Spleen (tissue), 11 donors: ENCODE results near the gene KIZ. TPM values are rescaled to one million over a fixed set of nuclear protein-coding genes. Genes with fewer than 3 reads are reported as not detected.

ENCODE experiments used
- DNase-seq: peaks from one replicate; pipeline ENCODE4 v3.0.0-alpha.2; 2020
- H3K27ac ChIP-seq, 8 donors: fragments of 200-600 bp; sonication (generic) in 7 of 8; 1 replicate in 4 of 8; 2 replicates in 4 of 8; pipeline versions ENCODE4 v1.5.0 to v1.8.0; 2016 to 2021; ENCODE audit warnings: inconsistent platforms in 4 of 8, mild to moderate bottlenecking in 4 of 8, moderate library complexity in 1 of 8
- H3K27me3 ChIP-seq, 7 donors: fragments of 200-600 bp; sonication (generic) in 6 of 7; replicated peaks in 1 of 7; 1 replicate in 4 of 7; 2 replicates in 3 of 7; pipeline versions ENCODE4 v1.5.0 to v1.8.0; 2016 to 2021; ENCODE audit warnings: inconsistent platforms in 3 of 7, mild to moderate bottlenecking in 1 of 7
- H3K36me3 ChIP-seq, 6 donors: fragments of 200-600 bp; sonication (generic) in 5 of 6; 1 replicate in 4 of 6; 2 replicates in 2 of 6; pipeline versions ENCODE4 v1.5.0 to v1.8.0; 2016 to 2021; ENCODE audit warnings: inconsistent platforms in 2 of 6
- H3K4me1 ChIP-seq, 6 donors: fragments of 200-600 bp; sonication (generic) in 5 of 6; 1 replicate in 3 of 6; 2 replicates in 3 of 6; pipeline versions ENCODE4 v1.5.0 to v1.8.0; 2016 to 2021; ENCODE audit warnings: inconsistent platforms in 3 of 6
- H3K4me3 ChIP-seq, 8 donors: fragments of 200-600 bp; sonication (generic) in 7 of 8; 1 replicate in 4 of 8; 2 replicates in 4 of 8; pipeline versions ENCODE4 v1.5.0 to v1.8.0; 2016 to 2021; ENCODE audit warnings: inconsistent platforms in 4 of 8, mild to moderate bottlenecking in 4 of 8, moderate library complexity in 2 of 8
- H3K9me3 ChIP-seq, 8 donors: fragments of 200-600 bp; sonication (generic) in 7 of 8; 1 replicate in 4 of 8; 2 replicates in 4 of 8; pipeline versions ENCODE4 v1.5.0 to v1.8.0; 2016 to 2021; ENCODE audit warnings: inconsistent platforms in 4 of 8
- POLR2A ChIP-seq, 3 donors: fragments of 450-650 bp; IDR thresholded peaks; one replicate each; pipeline ENCODE4 v1.5.1; 2017; ENCODE audit warnings: antibody characterized with exemption in 3 of 3, mild to moderate bottlenecking in 1 of 3
- POLR2AphosphoS5 ChIP-seq, 3 donors: sonication (generic); formaldehyde crosslinking; IDR thresholded peaks; one replicate each; pipeline ENCODE4 v1.5.1; 2017; ENCODE audit warnings: antibody characterized with exemption in 3 of 3
- WGBS, 5 donors: extraction: QIAGEN DNeasy Blood & Tissue Kit in 3 of 5; methylation state at CpG; one replicate each; pipeline versions ENCODE4 v1.1.5 to v1.1.7; 2013 to 2018; 5-methylcytosine and 5-hydroxymethylcytosine counted together
- intact Hi-C: fragments of 100-400 bp; cut with DNase I; formaldehyde crosslinking; loops from one replicate; pipeline ENCODE4 v1.15.0; 2023; ENCODE audit warnings: low total_unique reads
- polyA plus RNA-seq, 3 donors: library from polyadenylated mRNA; stranded (reverse); fragments of 200-250 nt; gene quantifications; one replicate each; pipeline ENCODE4 v1.2.1, GENCODE V29; 2013
- total RNA-seq, 7 donors: library from RNA; depleted of rRNA in 3 of 7; stranded (reverse); fragments of >200 nt in 3 of 7; fragmentation: NEBNext Ultra II Directional in 4 of 7; extraction: Animal tissue kit (Norgen Biotek cat#: 25700) in 4 of 7; gene quantifications; one replicate each; pipeline versions ENCODE4 v1.1.0 to v1.2.1, GENCODE V29; 2016 to 2021
- TF ChIP-seq, protein P1 (sequence below), 11 experiments: fragments of 200-600 bp in 7 of 11; fragments of 450-650 bp in 4 of 11; sonication (generic) in 4 of 11; IDR thresholded peaks in 8 of 11; conservative IDR thresholded peaks in 3 of 11; 1 replicate in 7 of 11; 2 replicates in 4 of 11; pipeline versions ENCODE4 v1.4.0 to v1.8.0; 2016 to 2021; ENCODE audit warnings: antibody characterized with exemption in 11 of 11, inconsistent platforms in 4 of 11, mild to moderate bottlenecking in 1 of 11
- donor health status: healthy with polysubstance abuse.
- donor health status: DM: no; HTN: no; CAD: no; lungs with moderate emphysema.
- donor health status: DM: no; HTN: no; CAD: no.
- donor health status: Bipolar disorder and iron deficiency.
- donor health status: healthy.
- donor health status: DM: no; HTN: no; CAD: no.
- donor health status: DM: yes; HTN: yes; CAD: no.

Gene KIZ
- total and polyA plus RNA-seq, 10 donors, result 9.5 to 57.9 (median 20.2) TPM

DNA sequence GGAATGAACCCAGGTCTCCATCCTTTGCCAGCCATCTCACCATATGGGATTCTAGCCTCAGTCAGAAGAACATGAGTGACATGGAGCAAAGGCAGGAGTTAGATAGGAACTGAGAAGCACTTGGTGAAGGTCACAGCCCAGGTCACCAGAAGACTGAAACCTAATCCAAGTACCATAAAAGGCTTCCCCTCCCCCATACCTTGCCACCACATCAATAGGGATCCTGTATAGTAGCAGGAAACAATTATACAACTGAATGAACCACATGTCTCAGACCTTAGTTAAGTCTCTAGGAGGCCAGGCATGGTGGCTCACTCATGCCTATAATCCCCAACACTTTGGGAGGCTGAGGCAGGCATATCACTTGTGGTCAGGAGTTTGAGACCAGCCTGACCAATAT, 49.6 kb downstream of the KIZ start:
- Histone ChIP-seq H3K36me3 (no peaks in the 10 kb centered on the region), H3K4me3 (no peak overlapping the region), H3K9me3 (peaks cover 0 to 17% (median 12%) of the 10 kb centered on the region in 8 donors), H3K27me3 (no peaks in the 10 kb centered on the region), H3K27ac (peak overlapping the region in 2 of 8 donors; percentile 21 to 31), H3K4me1 (peaks cover 0 to 6% (median 0%) of the 10 kb centered on the region in 6 donors)
- intact Hi-C loops, result no loop called here
- TF ChIP-seq, protein P1, sequence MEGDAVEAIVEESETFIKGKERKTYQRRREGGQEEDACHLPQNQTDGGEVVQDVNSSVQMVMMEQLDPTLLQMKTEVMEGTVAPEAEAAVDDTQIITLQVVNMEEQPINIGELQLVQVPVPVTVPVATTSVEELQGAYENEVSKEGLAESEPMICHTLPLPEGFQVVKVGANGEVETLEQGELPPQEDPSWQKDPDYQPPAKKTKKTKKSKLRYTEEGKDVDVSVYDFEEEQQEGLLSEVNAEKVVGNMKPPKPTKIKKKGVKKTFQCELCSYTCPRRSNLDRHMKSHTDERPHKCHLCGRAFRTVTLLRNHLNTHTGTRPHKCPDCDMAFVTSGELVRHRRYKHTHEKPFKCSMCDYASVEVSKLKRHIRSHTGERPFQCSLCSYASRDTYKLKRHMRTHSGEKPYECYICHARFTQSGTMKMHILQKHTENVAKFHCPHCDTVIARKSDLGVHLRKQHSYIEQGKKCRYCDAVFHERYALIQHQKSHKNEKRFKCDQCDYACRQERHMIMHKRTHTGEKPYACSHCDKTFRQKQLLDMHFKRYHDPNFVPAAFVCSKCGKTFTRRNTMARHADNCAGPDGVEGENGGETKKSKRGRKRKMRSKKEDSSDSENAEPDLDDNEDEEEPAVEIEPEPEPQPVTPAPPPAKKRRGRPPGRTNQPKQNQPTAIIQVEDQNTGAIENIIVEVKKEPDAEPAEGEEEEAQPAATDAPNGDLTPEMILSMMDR (IDR thresholded peaks at IDR 0.05 in 8 of 11, conservative IDR thresholded peaks at IDR 0.05 in 3 of 11), result no peak
- TF ChIP-seq POLR2AphosphoS5 (IDR thresholded peaks at IDR 0.05) (no peak), POLR2A (IDR thresholded peaks at IDR 0.05) (no peak)
- no peak for DNase-seq

DNA sequence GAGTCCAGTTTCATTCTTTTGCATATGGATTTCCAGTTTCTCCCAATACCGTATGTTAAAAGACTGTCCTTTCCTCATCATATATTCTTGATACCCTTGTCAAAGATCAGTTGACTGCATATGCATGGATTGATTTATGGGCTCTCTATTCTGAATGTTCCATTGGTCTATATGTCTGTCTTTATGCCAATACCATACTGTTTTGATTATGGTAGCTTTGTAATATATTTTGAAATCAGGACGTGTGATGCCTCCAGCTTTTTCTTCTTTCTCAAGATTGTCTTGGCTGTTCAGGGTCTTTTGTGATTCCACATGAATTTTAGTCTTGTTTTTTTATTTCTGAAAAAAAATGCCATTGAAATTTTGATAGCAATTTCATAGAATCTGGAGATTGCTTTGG, 51.9 kb downstream of the KIZ start:
- WGBS, 5 donors, result 91 to 100% (median 95%) methylated on average over 2 of the region's 2 CpGs
- TF ChIP-seq POLR2AphosphoS5 (IDR thresholded peaks at IDR 0.05) (no peak), POLR2A (IDR thresholded peaks at IDR 0.05) (no peak)
- no peak for DNase-seq
- H3K27ac ChIP-seq, result no peak overlapping the region
- H3K4me1 ChIP-seq, result peaks cover 0 to 6% (median 0%) of the 10 kb centered on the region in 6 donors
- no peaks in the 10 kb centered on the region for H3K36me3 ChIP-seq
- peaks cover 0 to 17% (median 12%) of the 10 kb centered on the region in 8 donors for H3K9me3 ChIP-seq
- no peaks in the 10 kb centered on the region for H3K27me3 ChIP-seq
- intact Hi-C loops, result no loop called here
- no peak overlapping the region for H3K4me3 ChIP-seq

DNA sequence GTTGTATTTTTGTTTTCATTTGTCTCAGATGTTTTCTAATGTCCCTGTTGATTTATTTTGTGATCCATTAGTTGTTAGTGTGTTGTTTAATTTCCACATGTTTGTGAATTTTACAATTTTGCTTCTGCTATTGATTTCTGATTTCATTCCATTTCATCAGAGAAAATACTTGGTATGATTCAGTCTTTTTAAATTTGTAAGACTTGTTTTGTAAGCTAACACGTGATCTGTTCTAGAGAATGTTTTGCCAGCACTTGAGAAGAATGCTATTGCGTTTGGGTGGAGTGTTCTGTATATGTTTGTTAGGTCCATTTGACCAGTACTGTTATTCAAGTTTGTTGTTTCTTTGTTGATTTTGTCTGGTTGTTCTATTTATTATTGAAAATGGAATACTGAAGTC, 53.9 kb downstream of the KIZ start:
- Histone ChIP-seq H3K36me3 (no peaks in the 10 kb centered on the region), H3K27ac (no peak overlapping the region), H3K4me3 (no peak overlapping the region), H3K27me3 (no peaks in the 10 kb centered on the region), H3K9me3 (peaks cover 0 to 17% (median 12%) of the 10 kb centered on the region in 8 donors), H3K4me1 (peaks cover 0 to 6% (median 0%) of the 10 kb centered on the region in 6 donors)
- no peak for DNase-seq
- intact Hi-C loops, result no loop called here
- TF ChIP-seq POLR2A (IDR thresholded peaks at IDR 0.05) (no peak), POLR2AphosphoS5 (IDR thresholded peaks at IDR 0.05) (no peak)
- TF ChIP-seq, protein P1 (IDR thresholded peaks at IDR 0.05 in 8 of 11, conservative IDR thresholded peaks at IDR 0.05 in 3 of 11), result no peak
- WGBS, 5 donors, result 84 to 93% (median 92%) methylated on average over 2 of the region's 2 CpGs

DNA sequence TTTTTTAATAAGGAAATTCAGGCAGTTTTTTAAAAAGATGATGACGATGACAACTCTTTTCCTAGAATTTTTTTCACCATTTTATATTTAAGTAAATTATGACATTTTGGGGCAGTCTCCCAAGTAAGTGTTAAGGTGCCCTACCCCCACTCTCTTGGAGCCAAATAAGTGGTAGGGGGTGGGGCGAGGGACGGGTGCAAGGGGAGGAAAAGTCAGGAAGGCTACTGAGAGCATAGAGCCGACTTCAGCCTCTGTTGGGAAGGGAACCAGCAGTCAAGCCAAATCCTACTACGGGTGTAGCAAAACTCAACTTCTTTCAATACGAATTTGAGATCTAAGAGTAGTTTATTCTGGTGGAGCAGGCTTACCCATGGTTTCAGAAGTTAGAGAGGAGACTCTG, 54.4 kb downstream of the KIZ start:
- intact Hi-C loops, result no loop called here
- TF ChIP-seq POLR2AphosphoS5 (IDR thresholded peaks at IDR 0.05) (no peak), POLR2A (IDR thresholded peaks at IDR 0.05) (no peak)
- TF ChIP-seq, protein P1 (IDR thresholded peaks at IDR 0.05 in 8 of 11, conservative IDR thresholded peaks at IDR 0.05 in 3 of 11), result no peak
- H3K36me3 ChIP-seq, result no peaks in the 10 kb centered on the region
- WGBS, 5 donors, result 85 to 89% (median 88%) methylated on average over 6 of the region's 6 CpGs
- peaks cover 0 to 3% (median 0%) of the 10 kb centered on the region in 6 donors for H3K4me1 ChIP-seq
- H3K9me3 ChIP-seq, result peaks cover 0 to 17% (median 12%) of the 10 kb centered on the region in 8 donors
- H3K27me3 ChIP-seq, result no peaks in the 10 kb centered on the region
- no peak for DNase-seq
- no peak overlapping the region for H3K4me3 ChIP-seq
- no peak overlapping the region for H3K27ac ChIP-seq

DNA sequence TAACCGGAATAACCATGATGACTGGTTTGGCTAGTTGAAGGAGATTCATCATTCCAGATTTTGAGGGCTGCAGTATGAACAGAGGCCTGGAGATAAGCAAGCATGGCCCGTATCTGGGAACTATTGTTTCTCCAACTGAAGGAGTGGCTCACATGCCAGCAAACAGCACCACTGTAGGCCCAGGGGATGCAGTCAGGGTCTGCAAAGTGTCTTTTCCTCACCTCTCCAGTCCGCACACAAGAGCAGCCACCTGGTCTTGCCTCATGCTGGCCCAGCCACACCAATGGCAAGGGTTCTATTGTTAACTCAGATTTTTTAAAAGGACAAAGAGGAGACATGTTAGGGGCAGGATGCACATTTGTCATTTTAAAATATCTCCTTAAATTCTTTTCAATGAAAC, 55.1 kb downstream of the KIZ start:
- Histone ChIP-seq H3K27me3 (no peaks in the 10 kb centered on the region), H3K4me1 (no peaks in the 10 kb centered on the region), H3K4me3 (no peak overlapping the region), H3K9me3 (peaks cover 0 to 17% (median 12%) of the 10 kb centered on the region in 8 donors), H3K36me3 (peaks cover 0 to 6% (median 0%) of the 10 kb centered on the region in 6 donors), H3K27ac (no peak overlapping the region)
- intact Hi-C loops, result no loop called here
- no peak for DNase-seq
- WGBS, 5 donors, result 90 to 97% (median 95%) methylated on average over 3 of the region's 3 CpGs
- TF ChIP-seq, protein P1 (IDR thresholded peaks at IDR 0.05 in 8 of 11, conservative IDR thresholded peaks at IDR 0.05 in 3 of 11), result no peak
- TF ChIP-seq POLR2AphosphoS5 (IDR thresholded peaks at IDR 0.05) (no peak), POLR2A (IDR thresholded peaks at IDR 0.05) (no peak)
